Right lobe of liver (tissue), 4 donors: ENCODE results near the gene C1orf216.

Experiments used
- POLR2A ChIP-seq: fragments of 450-650 bp; IDR thresholded peaks from one replicate; pipeline ENCODE4 v1.6.1; 2017; ENCODE audit warnings: antibody characterized with exemption, mild to moderate bottlenecking
- TF ChIP-seq, protein P1 (sequence below), 4 donors: fragments of 200-600 bp in 3 of 4; fragments of 450-650 bp in 1 of 4; IDR thresholded peaks; one replicate each; pipeline versions ENCODE4 v1.5.1 to v1.8.0; 2016 to 2022; ENCODE audit warnings: antibody characterized with exemption in 4 of 4, mild to moderate bottlenecking in 2 of 4
- donor health status: DM: no; HTN: no; CAD: no.
- donor health status: DM: no; HTN: no; CAD: no.
- donor health status: DM: no; HTN: yes; CAD: no.

- no peak for TF ChIP-seq POLR2A
- TF ChIP-seq, protein P1, sequence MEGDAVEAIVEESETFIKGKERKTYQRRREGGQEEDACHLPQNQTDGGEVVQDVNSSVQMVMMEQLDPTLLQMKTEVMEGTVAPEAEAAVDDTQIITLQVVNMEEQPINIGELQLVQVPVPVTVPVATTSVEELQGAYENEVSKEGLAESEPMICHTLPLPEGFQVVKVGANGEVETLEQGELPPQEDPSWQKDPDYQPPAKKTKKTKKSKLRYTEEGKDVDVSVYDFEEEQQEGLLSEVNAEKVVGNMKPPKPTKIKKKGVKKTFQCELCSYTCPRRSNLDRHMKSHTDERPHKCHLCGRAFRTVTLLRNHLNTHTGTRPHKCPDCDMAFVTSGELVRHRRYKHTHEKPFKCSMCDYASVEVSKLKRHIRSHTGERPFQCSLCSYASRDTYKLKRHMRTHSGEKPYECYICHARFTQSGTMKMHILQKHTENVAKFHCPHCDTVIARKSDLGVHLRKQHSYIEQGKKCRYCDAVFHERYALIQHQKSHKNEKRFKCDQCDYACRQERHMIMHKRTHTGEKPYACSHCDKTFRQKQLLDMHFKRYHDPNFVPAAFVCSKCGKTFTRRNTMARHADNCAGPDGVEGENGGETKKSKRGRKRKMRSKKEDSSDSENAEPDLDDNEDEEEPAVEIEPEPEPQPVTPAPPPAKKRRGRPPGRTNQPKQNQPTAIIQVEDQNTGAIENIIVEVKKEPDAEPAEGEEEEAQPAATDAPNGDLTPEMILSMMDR (IDR thresholded peaks at IDR 0.05) = no peak
Measured at GRCh38 chr1:35668506-35668905, 50.2 kb downstream of the C1orf216 start.
